ENCODE measurements around the gene VASP. TPM values are rescaled to one million over a fixed set of nuclear protein-coding genes. Genes with fewer than 3 reads are reported as not detected.
A peak's percentile ranks its signal among the peaks of the same experiment; 100 is the strongest.

The VASP gene
- total RNA-seq, 1 experiment from 2014 or later = 144 TPM

DNA sequence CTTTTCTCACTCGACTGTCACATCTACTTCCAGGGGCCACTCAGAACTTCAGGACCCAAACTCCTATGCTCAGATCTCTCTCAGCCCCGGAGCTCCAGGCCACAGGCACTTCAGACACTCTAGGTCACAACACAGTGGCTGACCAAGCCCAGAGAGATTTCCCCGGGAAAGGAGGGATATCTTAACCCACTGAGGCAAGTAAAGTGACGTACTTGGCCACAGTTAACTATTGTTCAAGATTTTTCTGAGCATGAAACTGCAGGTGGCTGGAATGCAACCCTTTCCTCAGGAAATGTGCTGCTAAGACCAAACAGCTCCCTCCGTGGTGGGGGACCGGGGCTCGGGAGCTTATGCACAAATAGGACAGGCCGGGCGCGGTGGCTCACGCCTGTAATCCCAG, 53.4 kb downstream of the VASP start (continued):
- TF ChIP-seq, protein P1, sequence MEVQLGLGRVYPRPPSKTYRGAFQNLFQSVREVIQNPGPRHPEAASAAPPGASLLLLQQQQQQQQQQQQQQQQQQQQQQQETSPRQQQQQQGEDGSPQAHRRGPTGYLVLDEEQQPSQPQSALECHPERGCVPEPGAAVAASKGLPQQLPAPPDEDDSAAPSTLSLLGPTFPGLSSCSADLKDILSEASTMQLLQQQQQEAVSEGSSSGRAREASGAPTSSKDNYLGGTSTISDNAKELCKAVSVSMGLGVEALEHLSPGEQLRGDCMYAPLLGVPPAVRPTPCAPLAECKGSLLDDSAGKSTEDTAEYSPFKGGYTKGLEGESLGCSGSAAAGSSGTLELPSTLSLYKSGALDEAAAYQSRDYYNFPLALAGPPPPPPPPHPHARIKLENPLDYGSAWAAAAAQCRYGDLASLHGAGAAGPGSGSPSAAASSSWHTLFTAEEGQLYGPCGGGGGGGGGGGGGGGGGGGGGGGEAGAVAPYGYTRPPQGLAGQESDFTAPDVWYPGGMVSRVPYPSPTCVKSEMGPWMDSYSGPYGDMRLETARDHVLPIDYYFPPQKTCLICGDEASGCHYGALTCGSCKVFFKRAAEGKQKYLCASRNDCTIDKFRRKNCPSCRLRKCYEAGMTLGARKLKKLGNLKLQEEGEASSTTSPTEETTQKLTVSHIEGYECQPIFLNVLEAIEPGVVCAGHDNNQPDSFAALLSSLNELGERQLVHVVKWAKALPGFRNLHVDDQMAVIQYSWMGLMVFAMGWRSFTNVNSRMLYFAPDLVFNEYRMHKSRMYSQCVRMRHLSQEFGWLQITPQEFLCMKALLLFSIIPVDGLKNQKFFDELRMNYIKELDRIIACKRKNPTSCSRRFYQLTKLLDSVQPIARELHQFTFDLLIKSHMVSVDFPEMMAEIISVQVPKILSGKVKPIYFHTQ (CRISPR knock-in tag; IDR thresholded peaks at IDR 0.05) = no peak
- no peak for TF ChIP-seq NFYB (CRISPR knock-in tag; conservative IDR thresholded peaks at IDR 0.05; ENCODE audit: low read depth)
- no peak for TF ChIP-seq FOXP1 (CRISPR knock-in tag; IDR thresholded peaks at IDR 0.05; ENCODE audit: borderline replicate concordance)

DNA sequence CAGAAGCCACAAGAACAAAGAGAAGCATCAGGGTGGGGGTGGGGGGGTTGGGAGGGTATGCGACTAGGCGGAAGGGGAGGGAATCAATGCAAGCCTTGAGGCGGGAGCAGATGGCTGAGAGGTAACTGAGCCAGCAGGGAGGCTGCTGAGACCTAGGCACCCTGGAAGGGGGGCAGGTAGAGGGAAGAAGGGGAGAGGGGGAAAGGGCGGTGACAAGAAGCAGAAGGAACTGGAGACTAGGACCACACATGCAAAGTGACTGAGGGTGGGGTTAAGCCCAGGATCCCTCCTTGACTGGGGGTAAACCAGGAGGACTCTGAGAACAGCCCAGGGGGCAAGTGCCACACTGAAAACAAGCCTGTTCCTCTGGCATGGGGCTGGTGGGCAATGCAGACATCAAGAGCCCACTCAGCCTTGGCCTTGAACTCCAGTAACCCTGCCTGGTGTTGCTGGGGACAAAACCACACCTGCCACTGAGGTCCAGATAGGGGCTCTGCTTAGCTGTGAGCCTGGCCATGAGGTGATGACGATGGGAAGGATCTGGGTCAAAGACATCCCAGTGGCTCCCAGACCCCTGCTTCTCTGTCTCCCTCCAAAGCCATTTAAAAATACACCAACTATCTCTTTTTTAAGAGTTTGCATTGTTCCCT, 57.0 kb downstream of the VASP start:
- H3K27me3 Mint-ChIP-seq (ENCODE audit: low read depth) = no peaks in the 10 kb centered on the region
- ChIA-PET CTCF (interaction anchor here (0.8 to 2.0 kb wide), 2 partner anchors 11 to 128 kb away, joined by 5 read pairs; partner anchors contain the start of gene QPCTL), POLR2A (interaction anchor here (0.6 to 1.0 kb wide), 3 partner anchors 35 to 1225 kb away, joined by 3 read pairs; no protein-coding TSS in a partner anchor)
- H3K36me3 Mint-ChIP-seq = no peaks in the 10 kb centered on the region
- ATAC-seq = peak; percentile 92
- DNase-seq (ENCODE audit: low spot score) = peak; percentile 65
- peak overlapping the region; percentile 87 for H3K27ac Mint-ChIP-seq
- H3K4me3 Mint-ChIP-seq = no peak overlapping the region
- peaks cover 20% of the 10 kb centered on the region for H3K4me1 Mint-ChIP-seq
- TF ChIP-seq, protein P2, sequence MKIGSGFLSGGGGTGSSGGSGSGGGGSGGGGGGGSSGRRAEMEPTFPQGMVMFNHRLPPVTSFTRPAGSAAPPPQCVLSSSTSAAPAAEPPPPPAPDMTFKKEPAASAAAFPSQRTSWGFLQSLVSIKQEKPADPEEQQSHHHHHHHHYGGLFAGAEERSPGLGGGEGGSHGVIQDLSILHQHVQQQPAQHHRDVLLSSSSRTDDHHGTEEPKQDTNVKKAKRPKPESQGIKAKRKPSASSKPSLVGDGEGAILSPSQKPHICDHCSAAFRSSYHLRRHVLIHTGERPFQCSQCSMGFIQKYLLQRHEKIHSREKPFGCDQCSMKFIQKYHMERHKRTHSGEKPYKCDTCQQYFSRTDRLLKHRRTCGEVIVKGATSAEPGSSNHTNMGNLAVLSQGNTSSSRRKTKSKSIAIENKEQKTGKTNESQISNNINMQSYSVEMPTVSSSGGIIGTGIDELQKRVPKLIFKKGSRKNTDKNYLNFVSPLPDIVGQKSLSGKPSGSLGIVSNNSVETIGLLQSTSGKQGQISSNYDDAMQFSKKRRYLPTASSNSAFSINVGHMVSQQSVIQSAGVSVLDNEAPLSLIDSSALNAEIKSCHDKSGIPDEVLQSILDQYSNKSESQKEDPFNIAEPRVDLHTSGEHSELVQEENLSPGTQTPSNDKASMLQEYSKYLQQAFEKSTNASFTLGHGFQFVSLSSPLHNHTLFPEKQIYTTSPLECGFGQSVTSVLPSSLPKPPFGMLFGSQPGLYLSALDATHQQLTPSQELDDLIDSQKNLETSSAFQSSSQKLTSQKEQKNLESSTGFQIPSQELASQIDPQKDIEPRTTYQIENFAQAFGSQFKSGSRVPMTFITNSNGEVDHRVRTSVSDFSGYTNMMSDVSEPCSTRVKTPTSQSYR (CRISPR knock-in tag; IDR thresholded peaks at IDR 0.05) = 0 out of 2 replicates have a peak, but pooled peaks have one; percentile 18
- no peak for TF ChIP-seq ZBTB21 (CRISPR knock-in tag; IDR thresholded peaks at IDR 0.05; ENCODE audit: borderline replicate concordance)
- TF ChIP-seq, protein P3, sequence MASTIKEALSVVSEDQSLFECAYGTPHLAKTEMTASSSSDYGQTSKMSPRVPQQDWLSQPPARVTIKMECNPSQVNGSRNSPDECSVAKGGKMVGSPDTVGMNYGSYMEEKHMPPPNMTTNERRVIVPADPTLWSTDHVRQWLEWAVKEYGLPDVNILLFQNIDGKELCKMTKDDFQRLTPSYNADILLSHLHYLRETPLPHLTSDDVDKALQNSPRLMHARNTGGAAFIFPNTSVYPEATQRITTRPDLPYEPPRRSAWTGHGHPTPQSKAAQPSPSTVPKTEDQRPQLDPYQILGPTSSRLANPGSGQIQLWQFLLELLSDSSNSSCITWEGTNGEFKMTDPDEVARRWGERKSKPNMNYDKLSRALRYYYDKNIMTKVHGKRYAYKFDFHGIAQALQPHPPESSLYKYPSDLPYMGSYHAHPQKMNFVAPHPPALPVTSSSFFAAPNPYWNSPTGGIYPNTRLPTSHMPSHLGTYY (CRISPR knock-in tag; IDR thresholded peaks at IDR 0.05) = no peak
- no peak for TF ChIP-seq ELF4 (CRISPR knock-in tag; IDR thresholded peaks at IDR 0.05; ENCODE audit: low read depth)
- TF ChIP-seq ZNF138 (CRISPR knock-in tag; conservative IDR thresholded peaks at IDR 0.05) = no peak
- TF ChIP-seq, protein P4, sequence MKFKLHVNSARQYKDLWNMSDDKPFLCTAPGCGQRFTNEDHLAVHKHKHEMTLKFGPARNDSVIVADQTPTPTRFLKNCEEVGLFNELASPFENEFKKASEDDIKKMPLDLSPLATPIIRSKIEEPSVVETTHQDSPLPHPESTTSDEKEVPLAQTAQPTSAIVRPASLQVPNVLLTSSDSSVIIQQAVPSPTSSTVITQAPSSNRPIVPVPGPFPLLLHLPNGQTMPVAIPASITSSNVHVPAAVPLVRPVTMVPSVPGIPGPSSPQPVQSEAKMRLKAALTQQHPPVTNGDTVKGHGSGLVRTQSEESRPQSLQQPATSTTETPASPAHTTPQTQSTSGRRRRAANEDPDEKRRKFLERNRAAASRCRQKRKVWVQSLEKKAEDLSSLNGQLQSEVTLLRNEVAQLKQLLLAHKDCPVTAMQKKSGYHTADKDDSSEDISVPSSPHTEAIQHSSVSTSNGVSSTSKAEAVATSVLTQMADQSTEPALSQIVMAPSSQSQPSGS (CRISPR knock-in tag; IDR thresholded peaks at IDR 0.05; ENCODE audit: borderline replicate concordance, low read depth) = no peak
- TF ChIP-seq ZNF423 (CRISPR knock-in tag; IDR thresholded peaks at IDR 0.05) = peak; percentile 52; the same call in 1 of the 2 replicates
- TF ChIP-seq FOXP1 (CRISPR knock-in tag; IDR thresholded peaks at IDR 0.05; ENCODE audit: borderline replicate concordance) = no peak
- no peak for TF ChIP-seq NR2C2 (CRISPR knock-in tag; IDR thresholded peaks at IDR 0.05)
- TF ChIP-seq, protein P5, sequence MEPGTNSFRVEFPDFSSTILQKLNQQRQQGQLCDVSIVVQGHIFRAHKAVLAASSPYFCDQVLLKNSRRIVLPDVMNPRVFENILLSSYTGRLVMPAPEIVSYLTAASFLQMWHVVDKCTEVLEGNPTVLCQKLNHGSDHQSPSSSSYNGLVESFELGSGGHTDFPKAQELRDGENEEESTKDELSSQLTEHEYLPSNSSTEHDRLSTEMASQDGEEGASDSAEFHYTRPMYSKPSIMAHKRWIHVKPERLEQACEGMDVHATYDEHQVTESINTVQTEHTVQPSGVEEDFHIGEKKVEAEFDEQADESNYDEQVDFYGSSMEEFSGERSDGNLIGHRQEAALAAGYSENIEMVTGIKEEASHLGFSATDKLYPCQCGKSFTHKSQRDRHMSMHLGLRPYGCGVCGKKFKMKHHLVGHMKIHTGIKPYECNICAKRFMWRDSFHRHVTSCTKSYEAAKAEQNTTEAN (CRISPR knock-in tag; IDR thresholded peaks at IDR 0.05) = no peak
- TF ChIP-seq ZNF317 (CRISPR knock-in tag; IDR thresholded peaks at IDR 0.05; ENCODE audit: borderline replicate concordance, low read depth) = no peak
- TF ChIP-seq, protein P6, sequence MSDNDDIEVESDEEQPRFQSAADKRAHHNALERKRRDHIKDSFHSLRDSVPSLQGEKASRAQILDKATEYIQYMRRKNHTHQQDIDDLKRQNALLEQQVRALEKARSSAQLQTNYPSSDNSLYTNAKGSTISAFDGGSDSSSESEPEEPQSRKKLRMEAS (CRISPR knock-in tag; IDR thresholded peaks at IDR 0.05) = 0 out of 2 replicates have a peak, but pooled peaks have one; percentile 7
- TF ChIP-seq, protein P7, sequence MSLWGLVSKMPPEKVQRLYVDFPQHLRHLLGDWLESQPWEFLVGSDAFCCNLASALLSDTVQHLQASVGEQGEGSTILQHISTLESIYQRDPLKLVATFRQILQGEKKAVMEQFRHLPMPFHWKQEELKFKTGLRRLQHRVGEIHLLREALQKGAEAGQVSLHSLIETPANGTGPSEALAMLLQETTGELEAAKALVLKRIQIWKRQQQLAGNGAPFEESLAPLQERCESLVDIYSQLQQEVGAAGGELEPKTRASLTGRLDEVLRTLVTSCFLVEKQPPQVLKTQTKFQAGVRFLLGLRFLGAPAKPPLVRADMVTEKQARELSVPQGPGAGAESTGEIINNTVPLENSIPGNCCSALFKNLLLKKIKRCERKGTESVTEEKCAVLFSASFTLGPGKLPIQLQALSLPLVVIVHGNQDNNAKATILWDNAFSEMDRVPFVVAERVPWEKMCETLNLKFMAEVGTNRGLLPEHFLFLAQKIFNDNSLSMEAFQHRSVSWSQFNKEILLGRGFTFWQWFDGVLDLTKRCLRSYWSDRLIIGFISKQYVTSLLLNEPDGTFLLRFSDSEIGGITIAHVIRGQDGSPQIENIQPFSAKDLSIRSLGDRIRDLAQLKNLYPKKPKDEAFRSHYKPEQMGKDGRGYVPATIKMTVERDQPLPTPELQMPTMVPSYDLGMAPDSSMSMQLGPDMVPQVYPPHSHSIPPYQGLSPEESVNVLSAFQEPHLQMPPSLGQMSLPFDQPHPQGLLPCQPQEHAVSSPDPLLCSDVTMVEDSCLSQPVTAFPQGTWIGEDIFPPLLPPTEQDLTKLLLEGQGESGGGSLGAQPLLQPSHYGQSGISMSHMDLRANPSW (CRISPR knock-in tag; conservative IDR thresholded peaks at IDR 0.05; ENCODE audit: low read depth) = no peak
- TF ChIP-seq SP1 (CRISPR knock-in tag; conservative IDR thresholded peaks at IDR 0.05) = peak; percentile 30; the same call in 1 of the 2 replicates
- no peak for TF ChIP-seq SOX15 (CRISPR knock-in tag; IDR thresholded peaks at IDR 0.05)
- H3K9me3 Mint-ChIP-seq = no peaks in the 10 kb centered on the region

All from WTC11 (cell line).